Memory B cell (primary cell): ENCODE measurements around the gene PSMF1.

Source experiments
- ATAC-seq: fragments of 150-1000 bp; cut with Tn5 transposase; 2 replicates; pipeline ENCODE4 v1.10.0; 2021; ENCODE audit warnings: low read depth, mild to moderate bottlenecking, moderate library complexity
- DNase-seq, 2 donors: peaks; one replicate each; pipeline ENCODE4 v3.0.0; 2022; ENCODE audit warnings: low spot score in 2 of 2
- H3K27ac Mint-ChIP-seq: one replicate; pipeline ENCODE4 v1.8.0; 2022; ENCODE audit warnings: mild to moderate bottlenecking, moderate library complexity, mixed read lengths
- H3K27me3 Mint-ChIP-seq: one replicate; pipeline ENCODE4 v1.8.0; 2022; ENCODE audit warnings: mixed read lengths
- H3K36me3 Mint-ChIP-seq: one replicate; pipeline ENCODE4 v1.8.0; 2022; ENCODE audit warnings: mild to moderate bottlenecking, mixed read lengths
- H3K4me1 Mint-ChIP-seq: one replicate; pipeline ENCODE4 v1.8.0; 2022; ENCODE audit warnings: mixed read lengths
- H3K4me3 Mint-ChIP-seq: one replicate; pipeline ENCODE4 v1.8.0; 2022; ENCODE audit warnings: mild to moderate bottlenecking, moderate library complexity, mixed read lengths
- H3K9me3 Mint-ChIP-seq: one replicate; pipeline ENCODE4 v1.8.0; 2022; ENCODE audit warnings: mixed read lengths

Gene PSMF1

GRCh38 chr20:1163653-1164052 lies 45.3 kb downstream of the PSMF1 start:
- peaks cover 59% of the 10 kb centered on the region for H3K36me3 Mint-ChIP-seq
- peaks cover 3% of the 10 kb centered on the region for H3K4me1 Mint-ChIP-seq
- no peak for ATAC-seq
- no peaks in the 10 kb centered on the region for H3K9me3 Mint-ChIP-seq
- H3K4me3 Mint-ChIP-seq, result no peak overlapping the region
- H3K27ac Mint-ChIP-seq, result no peak overlapping the region
- DNase-seq, result no peak
- H3K27me3 Mint-ChIP-seq, result no peaks in the 10 kb centered on the region

GRCh38 chr20:1164871-1165270 lies 46.5 kb downstream of the PSMF1 start:
- no peak overlapping the region for H3K27ac Mint-ChIP-seq
- H3K27me3 Mint-ChIP-seq, result no peaks in the 10 kb centered on the region
- H3K36me3 Mint-ChIP-seq, result peaks cover 68% of the 10 kb centered on the region

GRCh38 chr20:1165521-1165920 lies 47.1 kb downstream of the PSMF1 start:
- no peak for DNase-seq
- Mint-ChIP-seq H3K27me3 (no peaks in the 10 kb centered on the region), H3K27ac (no peak overlapping the region), H3K4me1 (peaks cover 3% of the 10 kb centered on the region), H3K36me3 (peaks cover 68% of the 10 kb centered on the region), H3K4me3 (no peak overlapping the region), H3K9me3 (no peaks in the 10 kb centered on the region)
- ATAC-seq, result no peak

More at GRCh38 chr20:1164871-1165270, 46.5 kb downstream of the PSMF1 start:
- Mint-ChIP-seq H3K9me3 (no peaks in the 10 kb centered on the region), H3K4me3 (no peak overlapping the region), H3K4me1 (peaks cover 3% of the 10 kb centered on the region)
- ATAC-seq, result no peak
- no peak for DNase-seq

GRCh38 chr20:1165941-1166340 lies 47.5 kb downstream of the PSMF1 start:
- Mint-ChIP-seq H3K36me3 (peaks cover 66% of the 10 kb centered on the region), H3K27me3 (no peaks in the 10 kb centered on the region), H3K9me3 (no peaks in the 10 kb centered on the region), H3K4me3 (no peak overlapping the region), H3K4me1 (peaks cover 3% of the 10 kb centered on the region), H3K27ac (no peak overlapping the region)
- no peak for ATAC-seq
- DNase-seq, result no peak

- no peak overlapping the region for H3K27ac Mint-ChIP-seq
- peaks cover 62% of the 10 kb centered on the region for H3K36me3 Mint-ChIP-seq
- no peaks in the 10 kb centered on the region for H3K9me3 Mint-ChIP-seq
- H3K4me3 Mint-ChIP-seq, result no peak overlapping the region
- no peak for DNase-seq
- no peaks in the 10 kb centered on the region for H3K27me3 Mint-ChIP-seq
- no peak for ATAC-seq
- peaks cover 3% of the 10 kb centered on the region for H3K4me1 Mint-ChIP-seq
These were observed 48.7 kb downstream of the PSMF1 start for GRCh38 chr20:1166948-1167720.

GRCh38 chr20:1169224-1169623 lies 50.8 kb downstream of the PSMF1 start:
- Mint-ChIP-seq H3K4me3 (no peak overlapping the region), H3K4me1 (peaks cover 3% of the 10 kb centered on the region), H3K9me3 (no peaks in the 10 kb centered on the region), H3K27me3 (no peaks in the 10 kb centered on the region), H3K27ac (no peak overlapping the region), H3K36me3 (peaks cover 57% of the 10 kb centered on the region)
- no peak for ATAC-seq
- no peak for DNase-seq

GRCh38 chr20:1171461-1172093 lies 53.2 kb downstream of the PSMF1 start:
- DNase-seq, result no peak
- Mint-ChIP-seq H3K4me1 (no peaks in the 10 kb centered on the region), H3K36me3 (peaks cover 41% of the 10 kb centered on the region), H3K27me3 (no peaks in the 10 kb centered on the region), H3K9me3 (no peaks in the 10 kb centered on the region), H3K4me3 (no peak overlapping the region), H3K27ac (no peak overlapping the region)
- ATAC-seq, result no peak

- DNase-seq (no peak), ATAC-seq (no peak)
- Mint-ChIP-seq H3K4me3 (no peak overlapping the region), H3K36me3 (peaks cover 28% of the 10 kb centered on the region), H3K27ac (no peak overlapping the region), H3K27me3 (no peaks in the 10 kb centered on the region), H3K4me1 (no peaks in the 10 kb centered on the region), H3K9me3 (no peaks in the 10 kb centered on the region)
These were observed 55.3 kb downstream of the PSMF1 start for GRCh38 chr20:1173698-1174097.

GRCh38 chr20:1174787-1175186 lies 56.4 kb downstream of the PSMF1 start:
- ATAC-seq (no peak), DNase-seq (no peak)
- no peak overlapping the region for H3K4me3 Mint-ChIP-seq
- H3K9me3 Mint-ChIP-seq, result no peaks in the 10 kb centered on the region
- H3K27me3 Mint-ChIP-seq, result no peaks in the 10 kb centered on the region
- no peaks in the 10 kb centered on the region for H3K4me1 Mint-ChIP-seq
- H3K27ac Mint-ChIP-seq, result no peak overlapping the region
- H3K36me3 Mint-ChIP-seq, result peaks cover 21% of the 10 kb centered on the region

GRCh38 chr20:1177680-1178079 lies 59.3 kb downstream of the PSMF1 start:
- no peaks in the 10 kb centered on the region for H3K9me3 Mint-ChIP-seq
- no peak overlapping the region for H3K27ac Mint-ChIP-seq
- H3K36me3 Mint-ChIP-seq, result peaks cover 12% of the 10 kb centered on the region
- peaks cover 6% of the 10 kb centered on the region for H3K4me1 Mint-ChIP-seq
- ATAC-seq (no peak), DNase-seq (no peak)
- H3K27me3 Mint-ChIP-seq, result no peaks in the 10 kb centered on the region
- no peak overlapping the region for H3K4me3 Mint-ChIP-seq

- peaks cover 10% of the 10 kb centered on the region for H3K36me3 Mint-ChIP-seq
- DNase-seq, result no peak
- H3K27ac Mint-ChIP-seq, result no peak overlapping the region
- peaks cover 6% of the 10 kb centered on the region for H3K4me1 Mint-ChIP-seq
- no peaks in the 10 kb centered on the region for H3K27me3 Mint-ChIP-seq
- ATAC-seq, result no peak
- H3K4me3 Mint-ChIP-seq, result no peak overlapping the region
- no peaks in the 10 kb centered on the region for H3K9me3 Mint-ChIP-seq
These were observed 59.7 kb downstream of the PSMF1 start for GRCh38 chr20:1178103-1178502.

GRCh38 chr20:1178623-1179022 lies 60.2 kb downstream of the PSMF1 start:
- DNase-seq (no peak), ATAC-seq (no peak)
- H3K4me1 Mint-ChIP-seq, result peaks cover 6% of the 10 kb centered on the region
- no peak overlapping the region for H3K4me3 Mint-ChIP-seq
- no peaks in the 10 kb centered on the region for H3K9me3 Mint-ChIP-seq
- H3K36me3 Mint-ChIP-seq, result peaks cover 10% of the 10 kb centered on the region
- H3K27me3 Mint-ChIP-seq, result peaks cover 2% of the 10 kb centered on the region
- H3K27ac Mint-ChIP-seq, result no peak overlapping the region

GRCh38 chr20:1180949-1181348 lies 62.5 kb downstream of the PSMF1 start:
- Mint-ChIP-seq H3K4me1 (peaks cover 13% of the 10 kb centered on the region), H3K4me3 (no peak overlapping the region), H3K27ac (no peak overlapping the region), H3K27me3 (peaks cover 9% of the 10 kb centered on the region), H3K36me3 (peaks cover 6% of the 10 kb centered on the region), H3K9me3 (no peaks in the 10 kb centered on the region)
- no peak for DNase-seq
- ATAC-seq, result no peak

GRCh38 chr20:1182106-1182505 lies 63.7 kb downstream of the PSMF1 start:
- no peak overlapping the region for H3K27ac Mint-ChIP-seq
- ATAC-seq (no peak), DNase-seq (no peak)

GRCh38 chr20:1183153-1183552 lies 64.8 kb downstream of the PSMF1 start:
- Mint-ChIP-seq H3K4me1 (peaks cover 15% of the 10 kb centered on the region), H3K27me3 (peaks cover 12% of the 10 kb centered on the region), H3K9me3 (no peaks in the 10 kb centered on the region), H3K36me3 (no peaks in the 10 kb centered on the region), H3K27ac (no peak overlapping the region), H3K4me3 (no peak overlapping the region)
- ATAC-seq (no peak), DNase-seq (no peak)

More at GRCh38 chr20:1182106-1182505, 63.7 kb downstream of the PSMF1 start:
- no peak overlapping the region for H3K4me3 Mint-ChIP-seq
- peaks cover 15% of the 10 kb centered on the region for H3K4me1 Mint-ChIP-seq
- peaks cover 2% of the 10 kb centered on the region for H3K36me3 Mint-ChIP-seq
- H3K27me3 Mint-ChIP-seq, result peaks cover 12% of the 10 kb centered on the region
- no peaks in the 10 kb centered on the region for H3K9me3 Mint-ChIP-seq
